Measurements from ENCODE around the gene MGMT. TPM values are rescaled to one million over a fixed set of nuclear protein-coding genes. Genes with fewer than 3 reads are reported as not detected.

The MGMT gene
- total RNA-seq, 4 donors from 2014 or later: 10.9 to 37.7 (median 16.0) TPM

- no peak for DNase-seq
- no peak overlapping the region for H3K4me3 ChIP-seq
- no peaks in the 10 kb centered on the region for H3K27me3 ChIP-seq
- H3K9me3 ChIP-seq: no peaks in the 10 kb centered on the region
- no peaks in the 10 kb centered on the region for H3K36me3 ChIP-seq
- H3K27ac ChIP-seq: no peak overlapping the region
- intact Hi-C loops (cut with DNase I; ENCODE audit: low total_unique reads): no loop called here
- H3K4me1 ChIP-seq: no peaks in the 10 kb centered on the region
- TF ChIP-seq CTCF (IDR thresholded peaks at IDR 0.05): no peak
- no peak for TF ChIP-seq POLR2A (IDR thresholded peaks at IDR 0.05)
Observed at GRCh38 chr10:129652521-129653201, 185.6 kb downstream of the MGMT start.

- H3K9me3 ChIP-seq: no peaks in the 10 kb centered on the region
- no peak for DNase-seq
- TF ChIP-seq CTCF (IDR thresholded peaks at IDR 0.05) (no peak), POLR2A (IDR thresholded peaks at IDR 0.05) (no peak)
- intact Hi-C loops (cut with DNase I; ENCODE audit: low total_unique reads): no loop called here
- no peaks in the 10 kb centered on the region for H3K4me1 ChIP-seq
- H3K4me3 ChIP-seq: no peak overlapping the region
- H3K27ac ChIP-seq: no peak overlapping the region
- H3K27me3 ChIP-seq: no peaks in the 10 kb centered on the region
- H3K36me3 ChIP-seq: no peaks in the 10 kb centered on the region
Observed at GRCh38 chr10:129653428-129653827, 186.4 kb downstream of the MGMT start.

- TF ChIP-seq POLR2A (IDR thresholded peaks at IDR 0.05) (no peak), CTCF (IDR thresholded peaks at IDR 0.05) (no peak)
- intact Hi-C loops (cut with DNase I; ENCODE audit: low total_unique reads): no loop called here
- Histone ChIP-seq H3K27me3 (no peaks in the 10 kb centered on the region), H3K4me3 (no peak overlapping the region), H3K27ac (no peak overlapping the region), H3K36me3 (no peaks in the 10 kb centered on the region), H3K4me1 (no peaks in the 10 kb centered on the region), H3K9me3 (no peaks in the 10 kb centered on the region)
- no peak for DNase-seq
Observed at GRCh38 chr10:129653861-129654260, 186.8 kb downstream of the MGMT start.

- DNase-seq: no peak
Observed at GRCh38 chr10:129654461-129654860, 187.4 kb downstream of the MGMT start.

More at GRCh38 chr10:129654461-129654860, 187.4 kb downstream of the MGMT start:
- Histone ChIP-seq H3K9me3 (no peaks in the 10 kb centered on the region), H3K4me3 (no peak overlapping the region), H3K27me3 (no peaks in the 10 kb centered on the region), H3K36me3 (no peaks in the 10 kb centered on the region), H3K4me1 (no peaks in the 10 kb centered on the region), H3K27ac (no peak overlapping the region)
- TF ChIP-seq CTCF (IDR thresholded peaks at IDR 0.05) (no peak), POLR2A (IDR thresholded peaks at IDR 0.05) (no peak)
- intact Hi-C loops (cut with DNase I; ENCODE audit: low total_unique reads): no loop called here
